Osteocyte (in vitro differentiated cells): ENCODE data around the gene HADH. TPM values are rescaled to one million over a fixed set of nuclear protein-coding genes. Genes with fewer than 3 reads are reported as not detected.

Experiments
- DNase-seq: peaks from one replicate; pipeline ENCODE4 v3.0.0; 2021; ENCODE audit warnings: mixed read lengths; ENCODE audit not compliant: unreplicated experiment; ENCODE audit errors: extremely low spot score
- H3K27ac Mint-ChIP-seq: one replicate; pipeline ENCODE4 v1.8.0; 2021; ENCODE audit warnings: mild to moderate bottlenecking, mixed read lengths; ENCODE audit not compliant: unreplicated experiment
- H3K27me3 Mint-ChIP-seq: one replicate; pipeline ENCODE4 v1.8.0; 2021; ENCODE audit warnings: mixed read lengths; ENCODE audit not compliant: unreplicated experiment
- H3K36me3 Mint-ChIP-seq: one replicate; pipeline ENCODE4 v1.8.0; 2021; ENCODE audit warnings: mixed read lengths; ENCODE audit not compliant: unreplicated experiment
- H3K4me1 Mint-ChIP-seq: one replicate; pipeline ENCODE4 v1.8.0; 2021; ENCODE audit warnings: mixed read lengths; ENCODE audit not compliant: unreplicated experiment
- H3K4me3 Mint-ChIP-seq: one replicate; pipeline ENCODE4 v1.8.0; 2021; ENCODE audit warnings: mild to moderate bottlenecking, moderate library complexity, mixed read lengths; ENCODE audit not compliant: unreplicated experiment
- H3K9me3 Mint-ChIP-seq: one replicate; pipeline ENCODE4 v1.8.0; 2021; ENCODE audit warnings: mixed read lengths; ENCODE audit not compliant: unreplicated experiment
- total RNA-seq: library from RNA; stranded (reverse); gene quantifications from 2 replicates; pipeline ENCODE4 v1.2.1, GENCODE V29; 2021
- TF ChIP-seq, protein P1 (sequence below): fragments of 200-600 bp; sonication (generic); IDR thresholded peaks from 2 replicates; pipeline ENCODE4 v1.5.0; 2021; ENCODE audit warnings: antibody characterized with exemption, mild to moderate bottlenecking, moderate library complexity

The HADH gene
- total RNA-seq, 1 donor from 2014 or later: 29.8 TPM

GRCh38 chr4:108072300-108072699 is 82.6 kb downstream of the HADH start:
- TF ChIP-seq, protein P1, sequence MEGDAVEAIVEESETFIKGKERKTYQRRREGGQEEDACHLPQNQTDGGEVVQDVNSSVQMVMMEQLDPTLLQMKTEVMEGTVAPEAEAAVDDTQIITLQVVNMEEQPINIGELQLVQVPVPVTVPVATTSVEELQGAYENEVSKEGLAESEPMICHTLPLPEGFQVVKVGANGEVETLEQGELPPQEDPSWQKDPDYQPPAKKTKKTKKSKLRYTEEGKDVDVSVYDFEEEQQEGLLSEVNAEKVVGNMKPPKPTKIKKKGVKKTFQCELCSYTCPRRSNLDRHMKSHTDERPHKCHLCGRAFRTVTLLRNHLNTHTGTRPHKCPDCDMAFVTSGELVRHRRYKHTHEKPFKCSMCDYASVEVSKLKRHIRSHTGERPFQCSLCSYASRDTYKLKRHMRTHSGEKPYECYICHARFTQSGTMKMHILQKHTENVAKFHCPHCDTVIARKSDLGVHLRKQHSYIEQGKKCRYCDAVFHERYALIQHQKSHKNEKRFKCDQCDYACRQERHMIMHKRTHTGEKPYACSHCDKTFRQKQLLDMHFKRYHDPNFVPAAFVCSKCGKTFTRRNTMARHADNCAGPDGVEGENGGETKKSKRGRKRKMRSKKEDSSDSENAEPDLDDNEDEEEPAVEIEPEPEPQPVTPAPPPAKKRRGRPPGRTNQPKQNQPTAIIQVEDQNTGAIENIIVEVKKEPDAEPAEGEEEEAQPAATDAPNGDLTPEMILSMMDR: no peak
- Mint-ChIP-seq H3K27me3 (peaks cover 6% of the 10 kb centered on the region), H3K4me1 (peaks cover 16% of the 10 kb centered on the region), H3K36me3 (no peaks in the 10 kb centered on the region), H3K27ac (no peak overlapping the region), H3K4me3 (no peak overlapping the region), H3K9me3 (no peaks in the 10 kb centered on the region)
- DNase-seq: no peak

DNA sequence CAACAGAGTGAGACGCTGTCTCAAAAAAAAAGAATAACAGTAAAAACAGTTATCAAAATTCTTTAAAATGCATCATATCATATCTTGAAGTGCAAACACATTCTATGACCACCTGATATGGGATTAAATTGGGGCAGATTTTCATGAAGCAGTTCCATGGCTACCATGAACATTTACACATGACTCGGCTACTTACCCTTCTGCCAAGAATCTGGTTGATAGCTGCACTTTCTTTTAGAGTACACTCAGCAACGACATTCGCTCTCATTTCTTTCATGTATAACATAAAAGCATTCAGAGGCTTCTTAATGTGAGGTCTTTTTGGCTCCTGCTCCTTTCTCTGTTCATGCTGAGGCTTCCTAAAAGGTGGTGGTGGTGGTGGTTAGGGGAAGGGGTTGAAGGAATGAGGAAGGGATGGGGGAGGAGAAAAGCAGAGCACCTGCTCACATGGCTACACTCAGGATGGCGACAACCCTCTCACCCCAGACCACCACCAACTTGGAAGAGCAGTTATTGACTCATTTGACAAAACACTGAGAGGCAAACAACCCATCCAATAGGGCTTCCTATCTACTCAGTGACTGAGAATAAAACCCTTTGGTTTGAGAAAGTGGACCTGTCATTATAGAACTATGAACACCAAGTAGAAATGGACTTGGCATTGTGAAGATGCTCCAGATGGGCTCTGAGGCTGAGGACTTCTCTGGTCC is 88.5 kb downstream of the HADH start:
- Mint-ChIP-seq H3K36me3 (no peaks in the 10 kb centered on the region), H3K4me1 (no peaks in the 10 kb centered on the region), H3K4me3 (no peak overlapping the region), H3K27me3 (peaks cover 5% of the 10 kb centered on the region), H3K27ac (no peak overlapping the region), H3K9me3 (no peaks in the 10 kb centered on the region)
- no peak for DNase-seq
- TF ChIP-seq, protein P1: no peak

DNA sequence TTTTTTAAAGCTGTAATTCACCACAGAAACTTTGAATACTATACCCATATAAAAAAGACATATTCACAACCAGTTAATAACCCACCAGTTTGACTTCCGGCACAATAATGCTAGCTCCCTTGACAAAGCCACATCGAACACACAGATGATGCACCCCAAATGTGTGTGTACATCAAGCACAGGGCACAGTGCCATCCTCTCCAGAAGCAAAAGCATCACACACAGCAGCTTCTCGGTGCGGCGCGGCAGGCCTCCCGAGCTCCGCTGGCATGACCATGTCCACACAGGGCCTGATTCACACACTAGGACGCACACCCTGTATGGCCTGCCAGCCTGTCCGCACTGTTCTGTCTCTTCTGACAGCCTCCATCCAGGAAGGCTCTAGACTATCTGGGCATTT is 91.1 kb downstream of the HADH start:
- Mint-ChIP-seq H3K27ac (no peak overlapping the region), H3K4me1 (no peaks in the 10 kb centered on the region), H3K36me3 (no peaks in the 10 kb centered on the region), H3K9me3 (no peaks in the 10 kb centered on the region), H3K4me3 (no peak overlapping the region), H3K27me3 (peaks cover 5% of the 10 kb centered on the region)
- TF ChIP-seq, protein P1: no peak
- DNase-seq: no peak

DNA sequence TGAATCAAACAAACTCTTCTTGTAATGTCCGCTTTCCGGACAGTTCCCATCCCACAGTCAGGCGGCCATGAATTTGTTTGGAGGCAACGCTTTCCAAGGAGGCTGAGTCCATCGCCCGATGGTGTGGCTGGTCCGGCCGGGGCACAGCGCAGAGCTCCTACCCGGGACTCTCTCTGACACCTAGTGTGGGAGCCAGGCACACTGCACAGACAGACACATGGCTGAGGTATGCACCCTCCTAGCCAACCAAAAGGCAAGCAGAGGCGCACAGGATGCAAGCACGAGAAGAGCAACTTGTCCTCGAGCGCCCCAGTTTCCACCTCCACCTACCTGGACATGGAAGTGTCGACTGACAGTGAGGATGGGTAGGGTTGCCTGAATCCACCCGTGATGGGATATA is 91.6 kb downstream of the HADH start:
- Mint-ChIP-seq H3K4me3 (no peak overlapping the region), H3K9me3 (no peaks in the 10 kb centered on the region), H3K27me3 (peaks cover 5% of the 10 kb centered on the region), H3K4me1 (no peaks in the 10 kb centered on the region), H3K27ac (no peak overlapping the region), H3K36me3 (no peaks in the 10 kb centered on the region)
- DNase-seq: no peak
- TF ChIP-seq, protein P1: no peak

Other genes with a start within 250 kb of the HADH start
- gene SGMS2, start 165.0 kb upstream of the HADH start, total RNA-seq: 15.6 and 17.1 TPM in 2 replicates
- 12.5 and 14.0 TPM in 2 replicates for gene CYP2U1, start 58.3 kb upstream of the HADH start, total RNA-seq
- 1.7 and 3.1 TPM in 2 replicates for gene LEF1, start 179.0 kb downstream of the HADH start, total RNA-seq